ENCODE data around the gene ERBB4.

DNA sequence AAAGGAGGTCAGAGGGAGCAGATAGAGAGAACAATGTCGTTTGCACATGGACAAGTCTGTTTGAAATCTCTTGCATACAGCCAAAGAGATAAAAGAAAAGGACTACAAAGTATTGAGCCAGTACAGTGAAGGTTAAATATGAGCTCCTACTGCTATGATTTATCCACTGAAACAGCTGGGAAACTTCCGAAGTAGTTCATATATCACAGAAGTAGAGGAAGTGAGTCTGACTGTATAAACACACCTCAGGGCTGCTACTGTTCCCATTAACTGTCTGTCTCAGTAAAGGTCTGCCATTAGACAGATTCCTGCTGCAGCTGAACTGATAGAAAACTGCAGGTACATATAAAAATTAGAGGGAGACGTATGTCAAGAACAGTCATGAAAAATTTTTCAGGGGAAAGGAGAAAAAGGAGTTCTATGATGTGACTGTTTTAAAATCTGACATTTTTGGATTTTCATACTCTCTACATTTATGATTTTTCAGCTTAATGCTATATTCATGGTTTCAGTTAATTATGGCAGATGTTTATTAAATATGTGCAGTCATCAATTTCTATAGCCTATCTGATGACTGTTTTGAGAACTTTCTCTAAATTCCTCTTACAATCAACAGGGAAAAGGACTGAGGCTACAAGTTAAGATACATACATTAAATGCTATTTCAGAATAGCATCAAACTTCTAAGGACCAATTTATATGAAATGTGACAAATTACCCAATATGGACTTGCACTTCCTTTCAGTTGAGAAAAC, 364.7 kb downstream of the ERBB4 start:
- TF ChIP-seq, protein P1, sequence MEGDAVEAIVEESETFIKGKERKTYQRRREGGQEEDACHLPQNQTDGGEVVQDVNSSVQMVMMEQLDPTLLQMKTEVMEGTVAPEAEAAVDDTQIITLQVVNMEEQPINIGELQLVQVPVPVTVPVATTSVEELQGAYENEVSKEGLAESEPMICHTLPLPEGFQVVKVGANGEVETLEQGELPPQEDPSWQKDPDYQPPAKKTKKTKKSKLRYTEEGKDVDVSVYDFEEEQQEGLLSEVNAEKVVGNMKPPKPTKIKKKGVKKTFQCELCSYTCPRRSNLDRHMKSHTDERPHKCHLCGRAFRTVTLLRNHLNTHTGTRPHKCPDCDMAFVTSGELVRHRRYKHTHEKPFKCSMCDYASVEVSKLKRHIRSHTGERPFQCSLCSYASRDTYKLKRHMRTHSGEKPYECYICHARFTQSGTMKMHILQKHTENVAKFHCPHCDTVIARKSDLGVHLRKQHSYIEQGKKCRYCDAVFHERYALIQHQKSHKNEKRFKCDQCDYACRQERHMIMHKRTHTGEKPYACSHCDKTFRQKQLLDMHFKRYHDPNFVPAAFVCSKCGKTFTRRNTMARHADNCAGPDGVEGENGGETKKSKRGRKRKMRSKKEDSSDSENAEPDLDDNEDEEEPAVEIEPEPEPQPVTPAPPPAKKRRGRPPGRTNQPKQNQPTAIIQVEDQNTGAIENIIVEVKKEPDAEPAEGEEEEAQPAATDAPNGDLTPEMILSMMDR (IDR thresholded peaks at IDR 0.05): no peak
- no peak for TF ChIP-seq POLR2A (IDR thresholded peaks at IDR 0.05)

Data from prostate gland (tissue), 2 donors.